Measurements from ENCODE around the gene IL18R1.
"Not testable (repeated sequence)": the region's sequence is repeated elsewhere in the genome, so short reads cannot be mapped to it uniquely, and the experiment has no call there.

Gene IL18R1

GRCh38 chr2:102355526-102356380 is at the start of gene IL18R1:
IL18R1 (plus strand) TSS chr2:102355796; CDS start chr2:102362661, 6,865 bp downstream.
- peak; percentile 55 to 70 (median 58) for DNase-seq (ENCODE audit: low read depth in 2 of 3, low spot score in 2 of 3)

GRCh38 chr2:102306125-102306524 is 49.5 kb upstream of the IL18R1 start:
- DNase-seq (ENCODE audit: low read depth in 2 of 3, low spot score in 2 of 3): no peak

- DNase-seq (ENCODE audit: low read depth in 2 of 3, low spot score in 2 of 3): no peak
Measured at GRCh38 chr2:102310964-102311640, 44.5 kb upstream of the IL18R1 start, which contains the start of gene IL1RL1. IL1RL1 (plus strand) TSS chr2:102311563; CDS start chr2:102338265, 26,702 bp downstream.

GRCh38 chr2:102313025-102313424 is 42.6 kb upstream of the IL18R1 start:
- no peak for DNase-seq (ENCODE audit: low read depth in 2 of 3, low spot score in 2 of 3)

GRCh38 chr2:102313471-102313870 is 42.1 kb upstream of the IL18R1 start:
- DNase-seq (ENCODE audit: low read depth in 2 of 3, low spot score in 2 of 3): no peak

- DNase-seq (ENCODE audit: low read depth in 2 of 3, low spot score in 2 of 3): no peak
Measured at GRCh38 chr2:102313950-102314349, 41.6 kb upstream of the IL18R1 start.

- DNase-seq (ENCODE audit: low read depth in 2 of 3, low spot score in 2 of 3): no peak
Measured at GRCh38 chr2:102315921-102316320, 39.7 kb upstream of the IL18R1 start.

GRCh38 chr2:102317715-102318114 is 37.9 kb upstream of the IL18R1 start:
- DNase-seq (ENCODE audit: low read depth in 2 of 3, low spot score in 2 of 3): no peak

- DNase-seq (ENCODE audit: low read depth in 2 of 3, low spot score in 2 of 3): no peak
Measured at GRCh38 chr2:102318437-102318836, 37.2 kb upstream of the IL18R1 start.

- no peak for DNase-seq (ENCODE audit: low read depth in 2 of 3, low spot score in 2 of 3)
Measured at GRCh38 chr2:102321941-102322719, 33.5 kb upstream of the IL18R1 start.

GRCh38 chr2:102324914-102325313 is 30.7 kb upstream of the IL18R1 start:
- DNase-seq (ENCODE audit: low read depth in 2 of 3, low spot score in 2 of 3): not testable (repeated sequence)

- no peak for DNase-seq (ENCODE audit: low read depth in 2 of 3, low spot score in 2 of 3)
Measured at GRCh38 chr2:102331311-102331980, 24.1 kb upstream of the IL18R1 start.

- no peak for DNase-seq (ENCODE audit: low read depth in 2 of 3, low spot score in 2 of 3)
Measured at GRCh38 chr2:102334486-102334885, 21.1 kb upstream of the IL18R1 start.

- no peak for DNase-seq (ENCODE audit: low read depth in 2 of 3, low spot score in 2 of 3)
Measured at GRCh38 chr2:102335871-102336366, 19.7 kb upstream of the IL18R1 start.

- DNase-seq (ENCODE audit: low read depth in 2 of 3, low spot score in 2 of 3): no peak
Measured at GRCh38 chr2:102336502-102336945, 19.1 kb upstream of the IL18R1 start.

GRCh38 chr2:102337012-102337411 is 18.6 kb upstream of the IL18R1 start:
- no peak for DNase-seq (ENCODE audit: low read depth in 2 of 3, low spot score in 2 of 3)

GRCh38 chr2:102337481-102338386 is 17.9 kb upstream of the IL18R1 start:
- no peak for DNase-seq (ENCODE audit: low read depth in 2 of 3, low spot score in 2 of 3)

- no peak for DNase-seq (ENCODE audit: low read depth in 2 of 3, low spot score in 2 of 3)
Measured at GRCh38 chr2:102340778-102341177, 14.8 kb upstream of the IL18R1 start.

- DNase-seq (ENCODE audit: low read depth in 2 of 3, low spot score in 2 of 3): no peak
Measured at GRCh38 chr2:102342888-102343287, 12.7 kb upstream of the IL18R1 start.

GRCh38 chr2:102344397-102344796 is 11.2 kb upstream of the IL18R1 start:
- DNase-seq (ENCODE audit: low read depth in 2 of 3, low spot score in 2 of 3): no peak

Data from activated CD8-positive, alpha-beta memory T cell treated with anti-CD3 and anti-CD28 coated beads for 48 hours (primary cell).